Jurkat, Clone E6-1 (cell line): ENCODE results near the gene BCAS3.
"Not testable (repeated sequence)": the region's sequence is repeated elsewhere in the genome, so short reads cannot be mapped to it uniquely, and the experiment has no call there.

Source experiments
- DNase-seq: peaks from one replicate; pipeline ENCODE4 v3.0.0-alpha.2; 2011; ENCODE audit warnings: low read depth, low spot score
- H3K4me3 ChIP-seq: 2 replicates; pipeline ENCODE4 v1.5.1; 2011; ENCODE audit warnings: mild to moderate bottlenecking, low read length, control low read depth, moderate library complexity

The BCAS3 gene

GRCh38 chr17:61345825-61346666 lies 668.4 kb downstream of the BCAS3 start:
- no peak for DNase-seq
- H3K4me3 ChIP-seq, result no peak overlapping the region

- DNase-seq, result no peak
- H3K4me3 ChIP-seq, result no peak overlapping the region
Measured at GRCh38 chr17:61349350-61349749, 671.7 kb downstream of the BCAS3 start.

- no peak overlapping the region for H3K4me3 ChIP-seq
- DNase-seq, result no peak
Measured at GRCh38 chr17:61351745-61352407, 674.2 kb downstream of the BCAS3 start.

GRCh38 chr17:61352408-61352770 lies 674.7 kb downstream of the BCAS3 start:
- DNase-seq, result no peak

GRCh38 chr17:61352781-61353491 lies 675.3 kb downstream of the BCAS3 start:
- DNase-seq, result no peak
- H3K4me3 ChIP-seq, result no peak overlapping the region

More at GRCh38 chr17:61352408-61352770, 674.7 kb downstream of the BCAS3 start:
- H3K4me3 ChIP-seq, result no peak overlapping the region

GRCh38 chr17:61353615-61354014 lies 676.0 kb downstream of the BCAS3 start:
- DNase-seq, result no peak
- H3K4me3 ChIP-seq, result no peak overlapping the region

- no peak overlapping the region for H3K4me3 ChIP-seq
- no peak for DNase-seq
Measured at GRCh38 chr17:61354895-61355874, 677.5 kb downstream of the BCAS3 start.

GRCh38 chr17:61357061-61357460 lies 679.4 kb downstream of the BCAS3 start:
- DNase-seq, H3K4me3 ChIP-seq: not testable (repeated sequence)

GRCh38 chr17:61359513-61359912 lies 681.9 kb downstream of the BCAS3 start:
- not testable (repeated sequence) for DNase-seq, H3K4me3 ChIP-seq

GRCh38 chr17:61360318-61360943 lies 682.8 kb downstream of the BCAS3 start:
- H3K4me3 ChIP-seq, result no peak overlapping the region
- no peak for DNase-seq

GRCh38 chr17:61361084-61361483 lies 683.4 kb downstream of the BCAS3 start:
- H3K4me3 ChIP-seq, result no peak overlapping the region
- DNase-seq, result no peak

- DNase-seq, result no peak
- no peak overlapping the region for H3K4me3 ChIP-seq
Measured at GRCh38 chr17:61362396-61362795, 684.7 kb downstream of the BCAS3 start.

- no peak for DNase-seq
- no peak overlapping the region for H3K4me3 ChIP-seq
Measured at GRCh38 chr17:61362852-61363600, 685.4 kb downstream of the BCAS3 start.

GRCh38 chr17:61363601-61364462 lies 686.2 kb downstream of the BCAS3 start:
- H3K4me3 ChIP-seq, result no peak overlapping the region
- DNase-seq, result no peak

- no peak overlapping the region for H3K4me3 ChIP-seq
- no peak for DNase-seq
Measured at GRCh38 chr17:61364463-61364846, 686.8 kb downstream of the BCAS3 start.

- DNase-seq, result no peak
- no peak overlapping the region for H3K4me3 ChIP-seq
Measured at GRCh38 chr17:61366076-61366714, 688.5 kb downstream of the BCAS3 start.
